HCT116 (cell line): ENCODE data around the gene CD300C. TPM values are rescaled to one million over a fixed set of nuclear protein-coding genes. Genes with fewer than 3 reads are reported as not detected.

Experiments used
- ATAC-seq: fragments of 200-7000 bp; cut with Tn5 transposase; 2 replicates; pipeline ENCODE4 v1.9.1; 2020; ENCODE audit warnings: mild to moderate bottlenecking, moderate library complexity
- BruUV-seq: library from RNA; stranded (reverse); fragments of 400-500 nt; replicated peaks from 2 replicates; lab custom pipeline; 2021; lab: Mats Ljungman, UMichigan
- CTCF ChIA-PET: fragments of 300-600 bp; sonication (Branson Sonifier 250); formaldehyde crosslinking; loops from one replicate; lab custom pipeline; 2021; ENCODE audit warnings: antibody characterized with exemption; lab: Charles Lee
- POLR2A ChIA-PET: fragments of 300-600, 350-600 bp; sonication (Branson Sonifier 250); formaldehyde crosslinking; loops from one replicate; lab custom pipeline; 2021; ENCODE audit warnings: antibody characterized with exemption; lab: Charles Lee
- RAD21 ChIA-PET, 2 experiments: fragments of 300-600 bp; sonication (Branson Sonifier 250); formaldehyde crosslinking; loops; one replicate each; lab custom pipeline; 2023; ENCODE audit warnings: low total read pairs in 2 of 2; ENCODE audit not compliant: uncharacterized antibody in 2 of 2, unreplicated experiment in 2 of 2, low non-redundant PET in 1 of 2; lab: Charles Lee
- DNase-seq: peaks from one replicate; pipeline ENCODE4 v3.0.0-alpha.2; 2010; ENCODE audit warnings: low read depth, low spot score
- H2AFZ ChIP-seq: fragments of 200-600 bp; shearing (Covaris generic), sonication (generic); 2 replicates; pipeline ENCODE4 v1.6.1; 2017; ENCODE audit warnings: low read depth, mixed run types, mixed read lengths, antibody characterized with exemption, low read length; ENCODE audit not compliant: poor library complexity, severe bottlenecking
- H3K27ac ChIP-seq: 2 replicates; pipeline ENCODE4 v1.5.1; 2012; ENCODE audit warnings: low read depth, low read length
- H3K27me3 ChIP-seq: fragments of 200-600 bp; sonication (generic); 2 replicates; pipeline ENCODE4 v1.6.1; 2016; ENCODE audit warnings: mixed run types, low read length, mixed read lengths; ENCODE audit not compliant: insufficient read depth
- H3K36me3 ChIP-seq, 2 experiments: fragments of 200-500 bp in 1 of 2; fragments of 200-600 bp in 1 of 2; sonication (Bioruptor generic) in 1 of 2; sonication (generic) in 1 of 2; 2 replicates each; pipeline versions ENCODE4 v1.5.1 to v1.6.1; 2014 to 2016; ENCODE audit warnings: low read length in 2 of 2, inconsistent platforms in 1 of 2, mixed read lengths in 1 of 2, mixed run types in 1 of 2; ENCODE audit not compliant: insufficient read depth in 2 of 2, control insufficient read depth in 1 of 2
- H3K4me1 ChIP-seq, 2 experiments: fragments of 200-600 bp in 1 of 2; sonication (generic) in 1 of 2; 2 replicates each; pipeline versions ENCODE4 v1.5.1 to v1.6.1; 2012 to 2017; ENCODE audit warnings: low read length in 2 of 2, inconsistent platforms in 1 of 2, mild to moderate bottlenecking in 1 of 2, mixed read lengths in 1 of 2, mixed run types in 1 of 2, moderate library complexity in 1 of 2; ENCODE audit not compliant: insufficient read depth in 2 of 2, control insufficient read depth in 1 of 2
- H3K4me2 ChIP-seq: fragments of 200-600 bp; sonication (generic); 2 replicates; pipeline ENCODE4 v1.6.1; 2017; ENCODE audit warnings: mixed run types, low read length, mixed read lengths
- H3K4me3 ChIP-seq, 2 experiments: fragments of 200-600 bp in 1 of 2; sonication (generic) in 1 of 2; replicated peaks in 1 of 2; 2 replicates each; pipeline ENCODE4 v1.5.1; 2011 to 2016; ENCODE audit warnings: low read length in 2 of 2, control low read depth in 1 of 2, low read depth in 1 of 2, mild to moderate bottlenecking in 1 of 2, mixed read lengths in 1 of 2, mixed run types in 1 of 2
- H3K79me2 ChIP-seq: fragments of 200-600 bp; sonication (generic); 2 replicates; pipeline ENCODE4 v1.6.1; 2017; ENCODE audit warnings: mild to moderate bottlenecking, mixed run types, low read length, moderate library complexity, mixed read lengths; ENCODE audit not compliant: insufficient read depth
- H3K9ac ChIP-seq: fragments of 200-600 bp; sonication (generic); 2 replicates; pipeline ENCODE4 v1.6.1; 2016; ENCODE audit warnings: low read length, mixed read lengths
- H3K9me2 ChIP-seq: fragments of 200-600 bp; sonication (generic), shearing (Covaris generic); 2 replicates; pipeline ENCODE4 v1.6.1; 2017; ENCODE audit warnings: mixed run types, mild to moderate bottlenecking, moderate library complexity; ENCODE audit not compliant: insufficient read depth
- H3K9me3 ChIP-seq, 2 experiments: fragments of 200-500 bp in 1 of 2; fragments of 200-600 bp in 1 of 2; sonication (Bioruptor generic) in 1 of 2; sonication (generic) in 1 of 2; 2 replicates each; pipeline ENCODE4 v1.6.1; 2014 to 2017; ENCODE audit warnings: low read length in 2 of 2, mixed read lengths in 2 of 2, inconsistent platforms in 1 of 2, low read depth in 1 of 2, mild to moderate bottlenecking in 1 of 2, mixed run types in 1 of 2, moderate library complexity in 1 of 2; ENCODE audit not compliant: control insufficient read depth in 1 of 2, insufficient read depth in 1 of 2
- H4K20me1 ChIP-seq: fragments of 200-600 bp; sonication (generic), shearing (Covaris generic); 2 replicates; pipeline ENCODE4 v1.6.1; 2017; ENCODE audit warnings: mixed run types, mild to moderate bottlenecking, moderate library complexity; ENCODE audit not compliant: insufficient read depth
- CEBPB ChIP-seq: IDR thresholded peaks from 2 replicates; pipeline ENCODE4 v1.6.1; 2012; ENCODE audit warnings: low read depth
- EZH2 ChIP-seq: fragments of 200-600 bp; sonication (generic); IDR thresholded peaks from 2 replicates; pipeline ENCODE4 v1.6.1; 2017; ENCODE audit warnings: antibody characterized with exemption, mixed run types
- EZH2phosphoT487 ChIP-seq: fragments of 200-600 bp; IDR thresholded peaks from 2 replicates; pipeline ENCODE4 v1.6.1; 2018; ENCODE audit warnings: antibody characterized with exemption, borderline replicate concordance
- POLR2A ChIP-seq: IDR thresholded peaks from 2 replicates; pipeline ENCODE4 v1.7.0; 2011; ENCODE audit warnings: borderline replicate concordance; ENCODE audit not compliant: insufficient read depth, insufficient read length; ENCODE audit errors: extremely low read depth
- POLR2AphosphoS5 ChIP-seq: IDR thresholded peaks from 2 replicates; pipeline ENCODE4 v1.6.1; 2011; ENCODE audit warnings: mild to moderate bottlenecking, low read depth, low read length, moderate library complexity
- SRF ChIP-seq: IDR thresholded peaks from 2 replicates; pipeline ENCODE4 v1.6.1; 2012; ENCODE audit warnings: low read depth
- ZFX ChIP-seq: fragments of 450-650 bp; IDR thresholded peaks from 2 replicates; pipeline ENCODE4 v1.6.1; 2017
- intact Hi-C: fragments of 100-400 bp; cut with micrococcal nuclease; formaldehyde crosslinking; loops from 2 replicates; pipeline ENCODE4 v1.10.0; 2022
- total RNA-seq: library from RNA; stranded (reverse); gene quantifications from one replicate; pipeline ENCODE4 v1.2.1, GENCODE V29; 2021; ENCODE audit not compliant: unreplicated experiment
- TF ChIP-seq, protein P1 (sequence below): IDR thresholded peaks from 2 replicates; pipeline ENCODE4 v1.6.1; 2011; ENCODE audit warnings: mild to moderate bottlenecking, low read length, moderate library complexity; ENCODE audit not compliant: insufficient replicate concordance; ENCODE audit errors: extremely low read depth
- TF ChIP-seq, protein P2 (sequence below): IDR thresholded peaks from 2 replicates; pipeline ENCODE4 v1.6.1; 2012
- TF ChIP-seq, protein P3 (sequence below): IDR thresholded peaks from 2 replicates; pipeline ENCODE4 v1.6.1; 2012; ENCODE audit warnings: low read depth

Gene CD300C
- total RNA-seq, 1 experiment from 2014 or later = 0.15 TPM

DNA sequence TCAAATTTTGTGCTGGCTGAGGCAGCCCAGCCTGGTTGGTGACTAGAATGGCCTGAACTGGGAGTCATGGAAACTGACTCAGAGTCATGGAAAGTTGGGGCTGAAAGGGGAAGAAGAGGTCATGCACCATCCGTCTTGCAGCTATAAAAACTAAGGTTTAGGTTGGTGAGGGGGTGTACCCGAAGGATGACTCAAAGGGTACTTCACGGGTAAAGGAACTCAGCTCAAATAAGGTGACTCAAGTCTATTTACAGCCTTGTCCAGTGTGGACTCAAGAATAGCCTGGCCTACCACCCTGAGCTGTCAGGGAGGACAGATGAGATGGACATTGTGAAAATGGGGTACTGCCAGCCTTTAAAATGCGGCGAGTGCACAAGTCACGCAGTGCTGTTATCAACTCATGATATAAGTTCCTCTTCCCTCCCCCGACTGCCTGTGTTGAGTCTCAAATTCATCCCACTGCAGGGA, 33.3 kb downstream of the CD300C start (continued):
- TF ChIP-seq, protein P1, sequence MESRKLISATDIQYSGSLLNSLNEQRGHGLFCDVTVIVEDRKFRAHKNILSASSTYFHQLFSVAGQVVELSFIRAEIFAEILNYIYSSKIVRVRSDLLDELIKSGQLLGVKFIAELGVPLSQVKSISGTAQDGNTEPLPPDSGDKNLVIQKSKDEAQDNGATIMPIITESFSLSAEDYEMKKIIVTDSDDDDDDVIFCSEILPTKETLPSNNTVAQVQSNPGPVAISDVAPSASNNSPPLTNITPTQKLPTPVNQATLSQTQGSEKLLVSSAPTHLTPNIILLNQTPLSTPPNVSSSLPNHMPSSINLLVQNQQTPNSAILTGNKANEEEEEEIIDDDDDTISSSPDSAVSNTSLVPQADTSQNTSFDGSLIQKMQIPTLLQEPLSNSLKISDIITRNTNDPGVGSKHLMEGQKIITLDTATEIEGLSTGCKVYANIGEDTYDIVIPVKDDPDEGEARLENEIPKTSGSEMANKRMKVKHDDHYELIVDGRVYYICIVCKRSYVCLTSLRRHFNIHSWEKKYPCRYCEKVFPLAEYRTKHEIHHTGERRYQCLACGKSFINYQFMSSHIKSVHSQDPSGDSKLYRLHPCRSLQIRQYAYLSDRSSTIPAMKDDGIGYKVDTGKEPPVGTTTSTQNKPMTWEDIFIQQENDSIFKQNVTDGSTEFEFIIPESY = no peak
- TF ChIP-seq, protein P2, sequence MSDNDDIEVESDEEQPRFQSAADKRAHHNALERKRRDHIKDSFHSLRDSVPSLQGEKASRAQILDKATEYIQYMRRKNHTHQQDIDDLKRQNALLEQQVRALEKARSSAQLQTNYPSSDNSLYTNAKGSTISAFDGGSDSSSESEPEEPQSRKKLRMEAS = no peak
- TF ChIP-seq EZH2phosphoT487 = no peak
- TF ChIP-seq, all 23 proteins: peak for 0

DNA sequence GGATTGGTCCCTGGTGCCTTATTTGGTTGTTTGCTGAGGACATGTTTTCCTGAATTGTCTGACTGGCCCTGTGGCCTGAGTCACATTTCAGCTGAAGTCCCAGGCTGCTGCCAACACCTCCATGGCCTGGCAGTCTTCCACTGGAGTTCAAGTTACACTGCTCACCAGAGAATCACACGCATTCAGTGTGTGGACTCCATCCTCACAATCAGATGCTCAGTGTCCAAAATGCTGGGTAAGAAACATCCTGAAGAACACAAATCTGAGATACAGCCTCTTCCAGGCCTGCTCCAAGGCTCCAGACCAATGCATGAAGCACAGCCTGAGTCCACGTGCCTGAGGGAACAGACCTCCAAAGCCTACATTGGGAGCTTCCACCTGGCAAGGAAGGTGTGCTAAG, 33.9 kb downstream of the CD300C start:
- BruUV-seq = no TSS peak
- TF ChIP-seq, protein P3, sequence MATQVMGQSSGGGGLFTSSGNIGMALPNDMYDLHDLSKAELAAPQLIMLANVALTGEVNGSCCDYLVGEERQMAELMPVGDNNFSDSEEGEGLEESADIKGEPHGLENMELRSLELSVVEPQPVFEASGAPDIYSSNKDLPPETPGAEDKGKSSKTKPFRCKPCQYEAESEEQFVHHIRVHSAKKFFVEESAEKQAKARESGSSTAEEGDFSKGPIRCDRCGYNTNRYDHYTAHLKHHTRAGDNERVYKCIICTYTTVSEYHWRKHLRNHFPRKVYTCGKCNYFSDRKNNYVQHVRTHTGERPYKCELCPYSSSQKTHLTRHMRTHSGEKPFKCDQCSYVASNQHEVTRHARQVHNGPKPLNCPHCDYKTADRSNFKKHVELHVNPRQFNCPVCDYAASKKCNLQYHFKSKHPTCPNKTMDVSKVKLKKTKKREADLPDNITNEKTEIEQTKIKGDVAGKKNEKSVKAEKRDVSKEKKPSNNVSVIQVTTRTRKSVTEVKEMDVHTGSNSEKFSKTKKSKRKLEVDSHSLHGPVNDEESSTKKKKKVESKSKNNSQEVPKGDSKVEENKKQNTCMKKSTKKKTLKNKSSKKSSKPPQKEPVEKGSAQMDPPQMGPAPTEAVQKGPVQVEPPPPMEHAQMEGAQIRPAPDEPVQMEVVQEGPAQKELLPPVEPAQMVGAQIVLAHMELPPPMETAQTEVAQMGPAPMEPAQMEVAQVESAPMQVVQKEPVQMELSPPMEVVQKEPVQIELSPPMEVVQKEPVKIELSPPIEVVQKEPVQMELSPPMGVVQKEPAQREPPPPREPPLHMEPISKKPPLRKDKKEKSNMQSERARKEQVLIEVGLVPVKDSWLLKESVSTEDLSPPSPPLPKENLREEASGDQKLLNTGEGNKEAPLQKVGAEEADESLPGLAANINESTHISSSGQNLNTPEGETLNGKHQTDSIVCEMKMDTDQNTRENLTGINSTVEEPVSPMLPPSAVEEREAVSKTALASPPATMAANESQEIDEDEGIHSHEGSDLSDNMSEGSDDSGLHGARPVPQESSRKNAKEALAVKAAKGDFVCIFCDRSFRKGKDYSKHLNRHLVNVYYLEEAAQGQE = no peak
- TF ChIP-seq EZH2phosphoT487 (no peak), ZFX (no peak), SRF (0 out of 2 replicates have a peak, but pooled peaks have one; percentile 19), POLR2A (no peak), POLR2AphosphoS5 (no peak), CEBPB (no peak), EZH2 (no peak)
- no peaks in the 10 kb centered on the region for H3K9me2 ChIP-seq
- no peak overlapping the region for H3K4me3 ChIP-seq
- H3K79me2 ChIP-seq = no peaks in the 10 kb centered on the region
- H2AFZ ChIP-seq = no peak overlapping the region
- ChIA-PET RAD21 (no interaction called here), CTCF (interaction anchor here (1.0 to 1.3 kb wide), 2 partner anchors 54 to 133 kb away, joined by 3 to 4 read pairs; no protein-coding TSS in a partner anchor), POLR2A (no interaction called here)
- H3K27ac ChIP-seq = no peak overlapping the region
- no peak overlapping the region for H3K4me2 ChIP-seq
- no peak overlapping the region for H3K9ac ChIP-seq
- intact Hi-C loops = no loop called here
- peaks cover 0 to 15% of the 10 kb centered on the region in 2 experiments; a peak in 2 of 4 replicates for H3K4me1 ChIP-seq
- ATAC-seq (no peak), DNase-seq (no peak)
- peaks cover 0 to 11% of the 10 kb centered on the region in 2 experiments; a peak in 1 of 4 replicates for H3K9me3 ChIP-seq
- peaks cover under 1% of the 10 kb centered on the region; the same call in 1 of the 2 replicates for H3K27me3 ChIP-seq
- no peaks in the 10 kb centered on the region for H4K20me1 ChIP-seq
- H3K36me3 ChIP-seq = no peaks in the 10 kb centered on the region
